ENCODE results near the gene HOPX.
"Not testable (repeated sequence)": the region's sequence is repeated elsewhere in the genome, so short reads cannot be mapped to it uniquely, and the experiment has no call there.

Gene HOPX

GRCh38 chr4:56701644-56702043 is 20.5 kb upstream of the HOPX start:
- TF ChIP-seq MAX (IDR thresholded peaks at IDR 0.05; ENCODE audit: low read depth, low read length) (no peak), POLR2A (IDR thresholded peaks at IDR 0.05; ENCODE audit: extremely low read depth, insufficient read length) (no peak), MYC (IDR thresholded peaks at IDR 0.05; ENCODE audit: low read depth, low read length) (no peak), CTCF (IDR thresholded peaks at IDR 0.05; ENCODE audit: low read depth, low read length) (no peak)
- H3K4me3 ChIP-seq (ENCODE audit: low read depth, low read length), result no peak overlapping the region
- DNase-seq (ENCODE audit: low read depth), result no peak

- TF ChIP-seq POLR2A (IDR thresholded peaks at IDR 0.05; ENCODE audit: extremely low read depth, insufficient read length), result no peak
- TF ChIP-seq MAX (IDR thresholded peaks at IDR 0.05; ENCODE audit: low read depth, low read length), result no peak
- TF ChIP-seq CTCF (IDR thresholded peaks at IDR 0.05; ENCODE audit: low read depth, low read length), result no peak
- no peak for TF ChIP-seq MYC (IDR thresholded peaks at IDR 0.05; ENCODE audit: low read depth, low read length)
- DNase-seq (ENCODE audit: low read depth), result no peak
- H3K4me3 ChIP-seq (ENCODE audit: low read depth, low read length), result no peak overlapping the region
Observed at GRCh38 chr4:56701161-56701480, 20.0 kb upstream of the HOPX start.

- TF ChIP-seq CTCF (IDR thresholded peaks at IDR 0.05; ENCODE audit: low read depth, low read length), result no peak
- no peak for DNase-seq (ENCODE audit: low read depth)
- no peak overlapping the region for H3K4me3 ChIP-seq (ENCODE audit: low read depth, low read length)
Observed at GRCh38 chr4:56699537-56700105, 18.5 kb upstream of the HOPX start.

GRCh38 chr4:56698329-56698728 is 17.2 kb upstream of the HOPX start:
- no peak overlapping the region for H3K4me3 ChIP-seq (ENCODE audit: low read depth, low read length)
- no peak for DNase-seq (ENCODE audit: low read depth)
- TF ChIP-seq MYC (IDR thresholded peaks at IDR 0.05; ENCODE audit: low read depth, low read length) (no peak), CTCF (IDR thresholded peaks at IDR 0.05; ENCODE audit: low read depth, low read length) (no peak), POLR2A (IDR thresholded peaks at IDR 0.05; ENCODE audit: extremely low read depth, insufficient read length) (no peak), MAX (IDR thresholded peaks at IDR 0.05; ENCODE audit: low read depth, low read length) (no peak)

- DNase-seq (ENCODE audit: low read depth), result no peak
- no peak overlapping the region for H3K4me3 ChIP-seq (ENCODE audit: low read depth, low read length)
- no peak for TF ChIP-seq MAX (IDR thresholded peaks at IDR 0.05; ENCODE audit: low read depth, low read length)
- no peak for TF ChIP-seq POLR2A (IDR thresholded peaks at IDR 0.05; ENCODE audit: extremely low read depth, insufficient read length)
- no peak for TF ChIP-seq MYC (IDR thresholded peaks at IDR 0.05; ENCODE audit: low read depth, low read length)
- no peak for TF ChIP-seq CTCF (IDR thresholded peaks at IDR 0.05; ENCODE audit: low read depth, low read length)
Observed at GRCh38 chr4:56696056-56696455, 15.0 kb upstream of the HOPX start.

- not testable (repeated sequence) for H3K4me3 ChIP-seq (ENCODE audit: low read depth, low read length); DNase-seq (ENCODE audit: low read depth)
Observed at GRCh38 chr4:56693476-56693875, 12.4 kb upstream of the HOPX start.

All from NB4 (cell line).